Epithelial cell of proximal tubule (primary cell): Measurements from ENCODE around the gene ZNF408. TPM values are rescaled to one million over a fixed set of nuclear protein-coding genes. Genes with fewer than 3 reads are reported as not detected.

Experiments used
- DNase-seq: peaks from one replicate; pipeline ENCODE4 v3.0.0-alpha.2; 2011; ENCODE audit warnings: low read depth
- H3K4me3 ChIP-seq: 2 replicates; pipeline ENCODE4 v1.5.1; 2011; ENCODE audit warnings: low read depth, mild to moderate bottlenecking, low read length
- CTCF ChIP-seq: conservative IDR thresholded peaks from 2 replicates; pipeline ENCODE4 v1.5.1; 2012; ENCODE audit warnings: low read depth, mild to moderate bottlenecking, low read length
- total RNA-seq: library from RNA; depleted of rRNA; stranded (reverse); fragments of >200 nt; gene quantifications from 2 replicates; pipeline ENCODE4 v1.2.3, GENCODE V29; 2015

ZNF408 gene
- total RNA-seq, 1 donor from 2014 or later = 12.5 TPM

DNA sequence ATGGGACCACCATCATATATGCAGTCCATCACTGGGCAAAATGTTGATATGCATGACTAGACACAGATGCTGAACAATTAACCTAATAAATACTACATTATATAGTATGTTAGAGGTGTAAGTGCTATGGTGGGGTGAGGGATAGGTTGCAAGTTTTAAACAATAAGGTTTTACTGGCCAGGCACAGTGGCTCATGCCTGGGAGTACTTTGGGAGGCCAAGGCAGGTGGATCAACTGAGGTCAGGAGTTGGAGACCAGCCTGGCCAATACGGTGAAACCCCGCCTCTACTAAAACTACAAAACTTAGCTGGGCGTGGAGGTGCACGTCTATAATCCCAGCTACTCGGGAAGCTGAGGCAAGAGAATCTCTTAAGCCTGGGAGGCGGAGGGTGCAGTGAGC lies 46.3 kb downstream of the ZNF408 start:
- TF ChIP-seq CTCF = no peak
- H3K4me3 ChIP-seq = no peak overlapping the region
- DNase-seq = no peak

Other genes starting within 250 kb of the ZNF408 start
- 15.3 and 21.0 TPM in 2 replicates for gene AMBRA1, start 107.0 kb upstream of the ZNF408 start, total RNA-seq
- gene HARBI1, start 83.8 kb upstream of the ZNF408 start, total RNA-seq = 1.6 and 3.3 TPM in 2 replicates
- gene ATG13, start 83.5 kb upstream of the ZNF408 start, total RNA-seq = 45.1 and 52.9 TPM in 2 replicates
- gene ARHGAP1, start 412 bp upstream of the ZNF408 start, total RNA-seq = 29.1 and 33.9 TPM in 2 replicates
- 0.17 TPM in 1 of 2 replicates, not detected in the other for gene F2, start 18.2 kb downstream of the ZNF408 start, total RNA-seq
- gene CKAP5, start 145.2 kb downstream of the ZNF408 start, total RNA-seq = 76.4 and 101 TPM in 2 replicates
- gene LRP4, start 217.5 kb downstream of the ZNF408 start, total RNA-seq = 2.8 and 5.0 TPM in 2 replicates
- 32.1 and 39.8 TPM in 2 replicates for gene CSTPP1, start 235.7 kb downstream of the ZNF408 start, total RNA-seq